HUDEP-2 (cell line): ENCODE results near the gene RPTOR.

Experiments
- DNase-seq, 76 experiments: peaks; one replicate each; lab custom pipeline; 2025; ENCODE audit not compliant: unreplicated experiment in 76 of 76; lab: John Stamatoyannopoulos, UW

The RPTOR gene

DNA sequence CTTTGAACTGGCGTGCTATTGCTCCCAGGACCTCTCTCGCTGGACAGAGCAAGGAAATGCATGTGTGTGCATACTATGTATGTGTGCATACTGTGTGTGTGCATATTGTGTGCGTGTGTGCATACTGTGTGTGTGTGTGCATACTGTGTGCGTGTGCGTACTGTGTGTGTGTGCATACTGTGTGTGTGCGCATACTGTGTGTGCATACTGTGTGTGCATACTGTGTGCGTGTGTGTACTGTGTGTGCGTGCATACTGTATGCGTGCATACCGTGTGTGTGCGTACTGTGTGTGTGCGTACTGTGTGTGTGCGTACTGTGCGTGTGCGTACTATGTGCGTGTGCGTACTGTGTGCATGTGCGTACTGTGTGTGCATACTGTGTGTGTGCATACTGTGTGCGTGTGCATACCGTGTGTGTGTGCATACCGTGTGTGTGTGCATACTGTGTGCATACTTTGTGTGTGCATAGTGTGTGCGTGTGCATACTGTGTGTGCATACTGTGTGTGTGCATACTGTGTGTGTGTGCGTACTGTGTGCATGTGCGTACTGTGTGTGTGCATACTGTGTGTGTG, 89.4 kb downstream of the RPTOR start:
- DNase-seq = no peak

DNA sequence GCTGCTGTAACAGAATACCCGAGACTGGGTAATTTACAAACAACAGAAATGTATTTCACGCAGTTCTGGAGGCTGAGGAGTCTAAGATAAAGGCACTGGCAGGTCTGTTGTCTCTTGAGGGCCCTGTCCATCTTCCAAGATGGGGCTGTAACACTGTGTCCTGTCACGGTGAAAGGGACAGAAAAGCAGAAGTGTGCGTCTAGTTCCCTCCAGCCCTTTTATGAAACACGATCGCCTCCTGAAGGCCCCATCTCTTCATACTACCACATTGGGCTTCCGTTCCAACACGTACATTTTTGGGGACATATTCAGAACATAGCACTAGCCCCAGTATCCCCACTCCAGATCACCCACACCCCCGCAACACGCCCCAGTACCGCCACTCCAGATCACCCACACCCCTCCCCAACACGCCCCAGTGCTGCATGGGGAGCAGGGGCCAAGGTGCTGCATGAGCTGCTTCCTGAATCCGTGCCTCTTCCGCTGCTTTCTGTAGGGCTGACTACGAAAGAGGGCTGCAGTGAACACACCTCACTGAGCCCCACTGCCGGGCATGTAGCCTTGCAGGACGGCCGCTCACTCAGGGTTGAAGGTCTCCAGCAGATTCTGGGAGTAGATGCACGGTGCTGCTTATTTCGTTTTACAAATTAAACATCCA, 91.9 kb downstream of the RPTOR start:
- no peak for DNase-seq

DNA sequence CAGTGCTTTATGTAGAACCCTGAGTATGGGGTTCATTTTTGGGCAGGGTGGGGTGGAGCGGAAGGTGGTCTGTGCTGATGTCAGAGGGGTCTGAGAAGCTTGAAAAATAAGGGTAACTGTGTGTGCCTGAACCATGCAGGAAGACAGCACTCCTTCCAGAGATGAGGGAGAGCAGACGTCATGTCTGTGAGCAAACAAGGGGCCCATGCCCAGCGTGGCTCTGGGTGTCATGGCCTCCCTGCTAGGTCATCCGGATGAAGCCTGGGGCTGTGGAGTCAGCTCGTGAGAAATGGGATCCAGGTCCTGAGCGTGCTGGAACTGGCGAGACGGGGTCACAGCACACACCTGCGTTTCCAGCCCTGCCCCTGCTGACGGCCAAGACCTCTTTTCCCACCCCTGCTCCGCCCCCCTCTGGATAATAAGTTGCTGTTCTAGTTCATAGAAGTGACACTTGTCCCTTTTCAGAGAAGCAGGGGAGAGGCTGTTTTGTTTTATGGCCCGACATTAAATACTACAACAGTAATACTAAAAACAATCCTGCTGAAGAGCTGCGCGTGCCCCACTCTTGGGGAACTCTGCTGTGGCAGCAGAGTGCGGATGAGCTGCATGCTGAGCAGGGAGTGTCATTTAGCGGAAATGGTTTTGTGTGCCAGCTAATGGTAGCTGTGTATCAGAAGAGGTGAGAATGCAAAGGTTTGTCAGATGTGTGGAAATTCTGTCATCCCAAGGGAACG, 92.6 kb downstream of the RPTOR start:
- DNase-seq = no peak

DNA sequence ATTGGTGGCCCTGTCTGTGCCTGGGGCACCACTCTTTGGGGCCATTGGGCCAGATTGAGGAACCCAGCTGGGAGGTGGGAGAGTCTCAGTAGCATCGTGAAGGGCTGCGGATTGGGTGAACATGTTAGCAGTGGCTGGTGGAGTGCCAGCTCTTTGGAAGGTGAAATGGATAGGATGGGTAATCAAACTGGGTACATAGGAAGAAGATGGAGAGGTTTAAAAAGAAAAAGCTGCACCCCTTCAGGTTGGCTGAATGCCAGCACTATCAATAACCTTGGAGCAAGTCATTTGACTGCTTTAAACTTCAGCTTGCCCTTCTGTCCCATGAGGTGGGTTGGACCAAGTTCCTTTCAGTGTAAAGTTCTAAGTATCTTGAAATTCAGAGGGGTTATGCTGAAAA, 95.0 kb downstream of the RPTOR start:
- DNase-seq = peak in 1 of 76 experiments; percentile 5

DNA sequence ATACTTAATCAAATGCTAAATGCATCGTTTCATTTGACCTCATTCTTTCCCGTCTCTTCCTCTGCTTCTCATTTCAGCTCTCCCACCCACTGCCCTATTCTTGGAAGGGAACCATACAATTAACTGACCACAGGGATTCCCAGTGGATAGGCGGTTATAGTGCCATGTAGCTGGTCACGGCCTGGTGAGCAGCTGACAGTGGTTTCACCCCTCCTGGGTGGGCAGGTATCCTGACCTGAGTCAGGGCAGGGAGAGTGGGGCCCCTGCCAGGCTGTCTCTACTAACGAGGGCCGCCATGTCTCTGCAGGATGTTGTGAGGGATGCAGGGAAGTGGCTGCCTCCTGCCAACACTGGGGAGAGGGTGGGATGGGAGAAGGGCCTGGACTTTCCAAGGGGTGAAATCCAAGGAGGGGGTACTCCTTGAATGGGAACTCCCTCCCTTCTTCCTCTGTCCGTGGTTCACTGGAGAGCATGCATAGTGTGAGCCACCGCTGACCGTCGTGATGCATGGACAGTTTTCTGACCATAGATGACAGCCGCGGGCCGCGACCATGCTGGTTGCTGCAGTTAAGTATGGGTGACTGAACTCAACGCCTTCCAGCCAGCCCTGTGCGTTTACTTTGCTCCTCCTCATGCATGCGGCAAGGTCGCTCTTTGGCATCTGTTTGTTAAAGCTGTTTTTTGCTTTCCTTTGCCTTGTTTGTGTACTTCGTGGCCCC, 95.9 kb downstream of the RPTOR start:
- DNase-seq = no peak

DNA sequence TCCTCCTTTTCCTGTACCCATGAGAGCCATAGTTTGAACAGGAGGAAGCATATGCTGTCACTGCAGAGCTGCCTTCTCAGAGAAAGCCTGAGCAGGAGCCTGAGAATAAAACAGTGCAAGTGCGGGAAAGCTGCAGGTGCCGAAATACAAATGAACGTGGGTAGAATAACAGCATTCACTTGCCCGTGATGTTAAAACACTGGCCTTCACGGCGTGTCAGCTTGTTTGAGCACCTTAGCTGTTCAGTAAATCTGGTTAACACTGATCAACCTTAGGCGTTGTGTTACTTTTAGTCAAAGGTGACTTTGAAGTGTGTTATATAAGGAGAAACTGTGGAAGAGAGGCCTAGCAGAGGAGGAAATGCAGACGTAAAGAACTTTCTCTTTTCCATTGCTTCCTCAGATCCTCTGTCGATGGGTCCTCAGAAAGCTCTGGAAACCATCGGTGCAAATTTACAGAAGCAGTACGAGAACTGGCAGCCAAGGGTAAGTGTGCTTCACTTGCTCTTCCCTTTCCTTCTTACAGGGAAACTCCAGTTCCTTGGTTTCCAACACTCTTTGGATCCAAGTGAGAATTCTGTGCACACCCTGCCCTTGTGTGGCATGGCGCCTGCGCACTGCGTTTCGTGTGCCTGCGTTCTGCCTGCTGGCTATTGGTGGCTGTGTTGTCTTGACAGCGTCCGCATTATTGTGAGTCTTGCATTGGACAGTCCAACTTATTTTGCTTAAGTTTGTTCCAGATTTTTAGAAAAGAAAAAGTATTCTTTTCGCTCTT, 98.9 kb downstream of the RPTOR start:
- no peak for DNase-seq

DNA sequence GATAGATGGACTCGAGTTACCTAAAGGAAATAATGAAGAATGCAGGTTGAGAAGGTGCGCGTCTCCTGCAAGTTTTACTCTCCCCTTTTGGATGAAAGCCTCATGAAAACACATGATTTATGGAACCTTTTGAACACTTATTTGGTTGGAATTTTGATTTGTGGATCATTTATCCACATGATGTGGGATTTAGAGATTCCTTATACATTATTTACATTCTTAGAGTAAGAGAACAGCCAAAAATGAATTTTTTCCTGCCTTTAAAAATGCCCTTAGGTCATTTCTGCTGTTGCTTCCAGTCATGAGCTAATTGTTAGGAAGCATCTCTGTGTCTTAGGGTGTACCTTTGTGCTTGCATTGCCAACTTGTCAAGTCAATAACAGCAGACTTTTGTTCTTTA, 99.9 kb downstream of the RPTOR start:
- no peak for DNase-seq

DNA sequence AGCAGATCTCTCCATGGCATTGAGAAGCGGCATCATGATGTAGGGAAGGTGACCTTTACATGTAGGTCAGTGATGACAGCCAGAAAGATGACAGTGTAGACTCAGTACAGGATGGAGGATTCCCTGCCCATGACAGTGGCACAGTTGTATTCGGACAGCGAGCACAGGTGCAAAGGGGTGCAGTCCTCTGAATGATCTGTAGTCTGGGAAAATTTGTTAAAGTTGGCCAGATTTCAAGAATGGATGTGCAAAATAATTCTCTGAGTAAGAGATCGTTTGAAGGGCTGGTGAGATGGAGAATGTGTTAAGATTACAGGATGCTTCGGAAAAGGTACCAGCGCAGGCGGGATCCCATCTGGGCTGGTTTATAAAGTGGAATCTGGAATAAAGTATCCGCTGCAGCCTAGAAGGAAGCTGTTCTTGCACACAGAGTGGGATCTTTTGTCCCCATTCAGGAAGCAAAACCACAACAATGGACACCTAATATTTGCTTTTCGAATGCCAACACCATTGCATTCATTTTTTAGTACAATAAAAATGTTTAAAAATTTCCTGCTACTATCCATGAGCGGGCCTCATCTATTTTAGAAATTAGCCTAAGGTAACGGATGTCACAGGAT, 101.2 kb downstream of the RPTOR start:
- no peak for DNase-seq

DNA sequence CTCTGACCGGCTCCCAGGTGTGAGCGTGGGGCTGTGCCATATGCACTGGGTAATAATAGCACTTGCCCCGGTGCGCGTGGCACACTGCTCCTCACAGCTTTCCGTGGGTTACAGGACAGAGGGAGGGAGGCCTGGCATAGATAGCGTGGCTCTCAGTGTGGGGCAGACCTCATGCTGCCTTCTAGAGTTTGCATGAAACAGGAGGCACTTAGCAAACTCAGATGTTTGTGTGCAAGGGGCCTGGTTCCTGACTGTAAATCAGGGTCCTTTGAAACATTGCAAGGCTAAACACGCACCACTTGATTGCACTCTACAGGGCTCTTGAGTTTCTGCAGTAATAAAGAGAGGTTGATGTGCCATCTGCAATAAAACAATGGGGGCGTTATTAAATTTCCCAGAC, 101.7 kb downstream of the RPTOR start:
- DNase-seq = no peak

DNA sequence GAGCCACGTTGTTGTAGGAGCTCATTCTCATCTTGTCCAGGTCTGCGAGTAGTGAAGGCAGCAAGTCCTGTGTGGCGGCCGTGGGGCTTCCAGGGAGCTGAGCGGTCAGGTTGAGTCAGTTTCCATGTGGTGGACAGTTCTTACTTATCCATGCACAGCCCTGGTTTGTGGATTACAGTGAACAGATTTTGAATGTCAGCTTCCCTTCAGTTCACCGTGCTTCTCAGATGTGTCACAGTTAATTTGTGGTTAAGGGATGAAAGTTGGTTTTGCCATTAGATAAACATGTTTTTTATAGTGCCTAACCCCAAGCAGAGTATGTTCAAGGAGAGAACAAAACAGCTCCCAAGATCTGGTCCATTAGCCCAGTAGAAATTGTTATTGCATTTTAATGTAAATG, 103.1 kb downstream of the RPTOR start:
- no peak for DNase-seq

DNA sequence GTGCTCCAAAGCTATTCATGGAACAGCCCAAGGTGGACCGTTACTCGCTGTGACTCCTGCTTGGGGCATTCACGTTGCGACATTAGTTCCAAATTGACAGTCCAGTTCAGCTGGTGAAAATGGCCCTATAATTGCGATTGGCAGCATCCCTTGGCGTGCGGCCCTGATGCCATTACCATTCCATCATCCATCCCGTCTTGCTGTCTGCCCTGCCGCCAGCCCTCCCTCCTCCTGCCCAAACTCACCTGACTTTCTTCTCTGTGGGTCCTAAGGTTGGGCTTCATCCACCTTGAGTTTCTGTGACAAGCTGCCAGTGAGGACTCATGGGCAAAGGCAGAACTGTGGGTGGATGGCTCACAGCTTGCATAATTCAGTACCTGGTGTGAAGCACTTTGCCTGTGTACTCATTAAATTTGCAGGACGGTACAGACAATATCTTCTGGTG, 104.6 kb downstream of the RPTOR start:
- no peak for DNase-seq

DNA sequence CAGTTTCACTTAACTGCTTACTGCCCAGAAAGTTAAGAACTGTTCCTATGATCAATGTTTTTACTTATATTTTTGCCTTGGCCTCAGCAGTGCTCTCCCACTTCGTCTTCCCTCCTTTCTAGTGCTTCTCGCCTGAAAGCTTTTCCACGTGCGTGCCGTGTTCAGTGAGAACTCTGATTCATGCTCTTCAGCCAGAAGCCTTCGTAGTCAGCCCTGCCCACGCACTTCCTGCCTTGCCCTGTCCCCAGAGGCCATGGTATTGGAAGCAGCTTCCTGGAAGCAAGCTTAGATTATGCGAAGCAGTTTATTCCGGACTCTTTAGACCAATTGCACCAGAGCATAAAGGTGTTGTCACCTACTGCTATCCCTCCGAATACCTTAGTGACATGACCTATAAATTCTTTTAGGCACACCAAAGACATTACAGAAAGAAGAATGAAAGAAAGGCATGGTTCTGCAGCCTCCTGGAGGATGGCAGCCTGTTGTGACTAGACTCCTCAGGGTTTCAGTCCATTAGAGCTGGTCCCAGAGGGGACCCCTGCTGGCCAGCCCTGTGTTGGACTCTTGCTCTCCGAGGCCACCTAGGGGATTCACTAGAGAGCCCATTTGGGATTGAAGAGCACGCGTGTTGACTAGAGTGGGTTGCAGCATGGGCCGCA, 105.2 kb downstream of the RPTOR start:
- peak in 36 of 76 experiments; percentile 7 to 50 (median 24) for DNase-seq

DNA sequence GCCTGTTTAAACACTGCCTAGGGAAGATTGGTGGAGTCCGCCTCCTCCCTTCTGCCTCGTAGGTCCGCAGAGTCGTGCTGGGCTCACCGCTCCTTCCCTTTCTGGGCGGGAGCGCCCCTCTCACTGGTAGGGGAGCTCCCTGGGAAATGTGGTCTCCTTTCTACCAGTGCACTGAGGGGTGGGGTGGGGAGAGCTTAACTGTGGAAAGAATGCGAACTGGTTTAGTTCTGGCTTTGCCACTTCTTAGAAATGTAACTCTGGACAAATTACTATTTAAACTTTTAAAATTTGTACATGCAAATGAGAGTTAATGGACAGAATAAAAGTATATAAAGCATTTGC, 105.7 kb downstream of the RPTOR start:
- DNase-seq = no peak

DNA sequence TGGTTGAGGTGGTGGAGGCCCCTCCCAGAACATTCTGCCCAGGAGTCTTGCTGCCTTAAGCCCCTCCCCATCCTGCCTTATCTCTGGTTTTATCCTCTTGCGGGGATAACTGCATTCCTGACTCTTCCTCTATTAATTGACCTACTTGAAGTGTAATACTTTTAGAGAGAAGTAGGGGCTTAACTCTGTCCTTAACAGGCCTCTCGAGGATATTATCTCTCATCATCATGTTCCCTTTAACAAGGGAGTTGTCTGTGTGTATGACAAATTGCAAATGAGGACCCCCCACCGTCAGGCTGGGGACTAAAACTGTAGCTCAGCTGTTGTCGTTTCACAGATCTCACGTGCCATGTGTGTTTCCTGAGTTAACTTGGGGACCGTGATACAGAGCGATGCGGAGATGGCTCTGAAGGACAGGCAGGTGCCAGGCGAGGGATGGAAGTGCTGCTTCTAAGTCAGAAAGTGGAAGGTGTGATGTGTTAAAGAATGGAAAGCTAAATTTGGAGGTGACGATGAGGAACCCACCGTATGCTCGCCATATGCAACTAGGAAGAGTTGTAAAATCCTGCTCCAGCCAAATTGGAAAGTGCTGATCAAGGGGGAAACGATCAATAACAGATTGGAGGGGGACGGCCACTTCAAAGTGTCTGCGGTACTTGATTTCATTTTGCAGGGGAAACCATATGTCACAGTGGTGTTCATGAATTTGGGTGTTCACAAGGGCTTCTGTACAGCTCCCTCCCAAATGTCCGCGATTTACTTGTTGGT, 106.3 kb downstream of the RPTOR start:
- DNase-seq = no peak

DNA sequence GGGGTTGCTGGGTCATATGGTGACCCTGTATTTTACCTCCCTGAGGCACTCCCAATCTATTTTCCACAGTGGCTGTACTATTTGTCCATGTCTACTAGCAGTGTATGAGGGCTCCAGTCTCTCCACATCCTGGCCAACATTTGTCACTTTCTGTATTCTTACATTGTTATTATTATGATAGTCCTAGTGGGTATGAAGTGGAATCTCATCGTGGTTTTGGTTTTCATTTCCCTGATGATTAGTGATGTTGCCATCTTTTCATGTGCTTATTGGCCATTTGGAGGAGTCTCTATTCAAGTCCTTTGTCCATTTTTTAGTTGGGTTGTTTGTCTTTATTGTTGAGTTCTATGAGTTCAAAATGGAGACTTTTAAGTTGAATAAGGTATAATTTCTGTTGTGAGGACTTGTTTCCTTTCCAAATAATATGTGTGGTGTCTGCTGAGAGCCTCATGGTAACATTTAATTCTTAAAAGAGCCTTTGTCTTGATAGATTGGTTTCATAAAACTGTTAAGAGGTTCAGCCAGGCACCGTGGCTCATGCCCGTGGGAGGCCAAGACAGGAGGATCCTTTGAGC, 108.2 kb downstream of the RPTOR start:
- DNase-seq = no peak

DNA sequence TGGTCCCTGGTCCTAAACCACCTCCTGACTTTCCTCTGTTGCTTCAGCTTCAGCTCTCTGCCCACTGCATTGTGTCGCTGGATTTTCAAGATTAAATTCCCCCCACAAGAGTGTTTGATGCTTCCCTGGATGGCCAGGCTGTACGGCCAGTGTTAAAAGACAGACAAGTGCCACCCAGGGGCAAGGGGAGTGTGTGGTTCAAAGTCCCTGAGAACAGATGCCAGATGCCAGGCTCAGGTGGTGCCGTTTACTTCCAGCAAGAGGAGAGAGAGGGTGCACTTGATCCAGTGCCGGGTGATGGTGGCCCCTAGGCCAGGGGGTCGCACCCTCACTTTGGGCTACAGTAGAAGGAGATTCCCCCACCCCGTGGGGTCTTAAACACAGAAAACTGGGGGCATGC, 109.2 kb downstream of the RPTOR start:
- DNase-seq = no peak

DNA sequence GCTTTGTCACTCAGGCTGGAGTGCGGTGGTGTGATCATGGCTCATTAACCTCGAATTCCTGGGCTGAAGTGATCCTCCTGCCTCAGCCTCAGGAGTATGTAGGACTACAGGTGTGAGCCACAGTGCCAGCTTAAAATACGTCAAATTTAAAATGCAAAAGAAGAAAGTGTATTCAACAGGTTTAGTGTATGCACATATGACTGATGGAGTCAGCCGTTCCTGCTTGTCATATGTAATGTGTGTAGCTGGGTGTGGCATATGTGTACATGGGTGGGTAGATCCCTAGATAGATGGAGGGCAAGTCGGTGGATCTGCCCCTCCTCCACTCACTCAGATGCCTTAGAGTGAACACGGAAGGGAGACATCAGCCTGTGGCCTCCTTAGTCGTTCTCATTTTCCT, 111.0 kb downstream of the RPTOR start:
- DNase-seq = no peak

DNA sequence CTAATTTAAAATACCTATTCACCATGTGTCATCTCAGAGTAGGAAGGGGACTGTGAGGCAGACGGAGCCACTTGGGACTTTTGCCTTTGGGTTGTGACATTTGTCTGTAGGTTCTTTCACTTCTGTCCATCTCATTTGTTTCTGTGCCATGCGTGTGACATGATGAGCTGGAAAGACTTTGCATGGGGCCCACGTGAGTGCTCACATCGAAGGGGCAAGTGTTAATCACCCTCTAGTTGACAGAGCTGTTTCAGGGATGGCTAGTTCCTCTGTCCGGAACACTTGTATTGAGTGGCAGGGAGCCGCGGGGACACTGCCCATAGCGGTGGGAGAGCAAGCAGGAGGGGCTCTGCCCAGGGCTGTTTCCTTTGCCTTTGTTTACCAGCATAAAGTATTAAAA, 112.0 kb downstream of the RPTOR start:
- no peak for DNase-seq

DNA sequence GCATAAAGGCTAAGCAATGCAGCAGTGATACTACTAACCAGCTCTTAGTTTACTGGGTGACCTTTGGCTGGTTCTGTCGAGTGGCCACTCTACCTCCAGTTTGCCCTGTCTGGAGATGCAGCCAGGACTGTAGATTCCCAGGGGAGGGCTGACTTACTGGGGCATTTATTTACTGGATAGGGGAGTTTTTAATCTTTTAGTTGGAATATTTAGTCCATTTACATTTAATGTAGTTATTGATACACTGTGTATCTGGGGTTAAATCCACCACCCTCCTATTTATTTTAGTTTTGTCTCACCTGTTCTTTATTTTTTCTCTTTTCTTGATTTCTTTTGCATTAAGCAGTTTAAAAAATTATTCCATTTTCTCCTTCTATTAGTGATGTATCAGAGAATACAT, 112.9 kb downstream of the RPTOR start:
- no peak for DNase-seq
